ENCODE results near the gene CKB. TPM values are rescaled to one million over a fixed set of nuclear protein-coding genes. Genes with fewer than 3 reads are reported as not detected.

Gene CKB
- total RNA-seq, 2 experiments from 2014 or later, result 0.82 to 3.0 TPM

DNA sequence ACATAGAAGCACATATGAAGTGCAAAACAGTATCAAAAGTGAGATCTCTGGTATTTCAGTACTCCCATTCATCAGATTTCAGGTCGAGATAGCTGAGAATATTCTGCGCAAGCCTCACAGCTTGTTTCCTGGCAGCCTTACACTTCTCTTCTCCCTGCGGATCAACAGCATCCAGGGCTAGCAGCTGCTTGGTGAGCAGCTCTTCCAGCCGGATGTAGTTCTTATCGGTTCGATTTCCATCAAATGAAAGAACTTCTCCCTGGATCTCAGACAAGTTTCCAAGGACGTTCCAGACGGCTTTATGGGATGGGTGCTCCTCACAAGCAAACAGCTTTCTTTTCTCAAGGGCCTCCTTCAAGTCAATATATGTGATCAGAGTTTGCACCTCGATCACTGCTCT lies 37.1 kb upstream of the CKB start:
- peaks cover 80% of the 10 kb centered on the region for H3K79me2 ChIP-seq (ENCODE audit: insufficient read depth, low read depth, low read length)
- no peaks in the 10 kb centered on the region for H3K9me2 ChIP-seq (ENCODE audit: insufficient read depth, low read length)
- H3K4me2 ChIP-seq (ENCODE audit: low read length), result no peak overlapping the region
- BruUV-seq (replicated peaks), result TSS peak; percentile 53
- TF ChIP-seq, protein P1, sequence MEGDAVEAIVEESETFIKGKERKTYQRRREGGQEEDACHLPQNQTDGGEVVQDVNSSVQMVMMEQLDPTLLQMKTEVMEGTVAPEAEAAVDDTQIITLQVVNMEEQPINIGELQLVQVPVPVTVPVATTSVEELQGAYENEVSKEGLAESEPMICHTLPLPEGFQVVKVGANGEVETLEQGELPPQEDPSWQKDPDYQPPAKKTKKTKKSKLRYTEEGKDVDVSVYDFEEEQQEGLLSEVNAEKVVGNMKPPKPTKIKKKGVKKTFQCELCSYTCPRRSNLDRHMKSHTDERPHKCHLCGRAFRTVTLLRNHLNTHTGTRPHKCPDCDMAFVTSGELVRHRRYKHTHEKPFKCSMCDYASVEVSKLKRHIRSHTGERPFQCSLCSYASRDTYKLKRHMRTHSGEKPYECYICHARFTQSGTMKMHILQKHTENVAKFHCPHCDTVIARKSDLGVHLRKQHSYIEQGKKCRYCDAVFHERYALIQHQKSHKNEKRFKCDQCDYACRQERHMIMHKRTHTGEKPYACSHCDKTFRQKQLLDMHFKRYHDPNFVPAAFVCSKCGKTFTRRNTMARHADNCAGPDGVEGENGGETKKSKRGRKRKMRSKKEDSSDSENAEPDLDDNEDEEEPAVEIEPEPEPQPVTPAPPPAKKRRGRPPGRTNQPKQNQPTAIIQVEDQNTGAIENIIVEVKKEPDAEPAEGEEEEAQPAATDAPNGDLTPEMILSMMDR (conservative IDR thresholded peaks at IDR 0.05; ENCODE audit: low read length), result no peak
- TF ChIP-seq EZH2phosphoT487 (IDR thresholded peaks at IDR 0.05; ENCODE audit: borderline replicate concordance, low read depth, low read length), result no peak
- peaks cover 43% of the 10 kb centered on the region for H3K36me3 ChIP-seq (ENCODE audit: insufficient read depth, low read length)
- peaks cover 35% of the 10 kb centered on the region for H3K4me1 ChIP-seq (ENCODE audit: insufficient read depth, low read length, poor library complexity, severe bottlenecking)
- ChIA-PET POLR2A (interaction anchor here (0.6 to 0.7 kb wide), 2 partner anchors 115 to 459 kb away, joined by 3 to 4 read pairs; no protein-coding TSS in a partner anchor), CTCF (ENCODE audit: unreplicated experiment) (no interaction called here)
- H3K9me3 ChIP-seq (ENCODE audit: low read length), result no peaks in the 10 kb centered on the region
- H4K20me1 ChIP-seq (ENCODE audit: insufficient read depth, low read length), result peaks cover 40% of the 10 kb centered on the region
- intact Hi-C loops (cut with micrococcal nuclease; ENCODE audit: unreplicated experiment), result loop anchor here (5.0 to 10.0 kb wide), 5 partner anchors 42 to 355 kb away; partner anchors contain the start of genes KLC1 and PPP1R13B
- no peak for DNase-seq (ENCODE audit: low spot score)
- no peak overlapping the region for H3K27ac ChIP-seq (ENCODE audit: low read depth, low read length, poor library complexity, severe bottlenecking)
- no peak overlapping the region for H2AFZ ChIP-seq (ENCODE audit: low read length)
- H3K4me3 ChIP-seq (ENCODE audit: low read depth, low read length, poor library complexity, severe bottlenecking), result no peak overlapping the region

- CTCF ChIA-PET (ENCODE audit: unreplicated experiment), result no interaction called here
- no peaks in the 10 kb centered on the region for H3K9me3 ChIP-seq (ENCODE audit: low read length)
- peaks cover 23% of the 10 kb centered on the region for H3K4me1 ChIP-seq (ENCODE audit: insufficient read depth, low read length, poor library complexity, severe bottlenecking)
- BruUV-seq (replicated peaks), result no TSS peak
- TF ChIP-seq, protein P1 (conservative IDR thresholded peaks at IDR 0.05; ENCODE audit: low read length), result no peak
- no peak for TF ChIP-seq EZH2phosphoT487 (IDR thresholded peaks at IDR 0.05; ENCODE audit: borderline replicate concordance, low read depth, low read length)
- DNase-seq (ENCODE audit: low spot score), result no peak
- H4K20me1 ChIP-seq (ENCODE audit: insufficient read depth, low read length), result peaks cover 40% of the 10 kb centered on the region
- peaks cover 65% of the 10 kb centered on the region for H3K79me2 ChIP-seq (ENCODE audit: insufficient read depth, low read depth, low read length)
- POLR2A ChIA-PET, result interaction anchor here (0.6 to 1.6 kb wide), 3 partner anchors 8 to 1233 kb away, joined by 3 to 9 read pairs (median 6); no protein-coding TSS in a partner anchor
- no peak overlapping the region for H3K27ac ChIP-seq (ENCODE audit: low read depth, low read length, poor library complexity, severe bottlenecking)
- peaks cover 43% of the 10 kb centered on the region for H3K36me3 ChIP-seq (ENCODE audit: insufficient read depth, low read length)
- intact Hi-C loops (cut with micrococcal nuclease; ENCODE audit: unreplicated experiment), result no loop called here
- no peaks in the 10 kb centered on the region for H3K9me2 ChIP-seq (ENCODE audit: insufficient read depth, low read length)
- no peak overlapping the region for H3K4me3 ChIP-seq (ENCODE audit: low read depth, low read length, poor library complexity, severe bottlenecking)
- H2AFZ ChIP-seq (ENCODE audit: low read length), result no peak overlapping the region
- no peak overlapping the region for H3K4me2 ChIP-seq (ENCODE audit: low read length)
Observed at GRCh38 chr14:103558071-103558882, 35.6 kb upstream of the CKB start.

Data from OCI-LY7 (cell line).